Vagina (tissue), 2 donors: ENCODE data around the gene HOXA1. TPM values are rescaled to one million over a fixed set of nuclear protein-coding genes. Genes with fewer than 3 reads are reported as not detected.

Experiments
- DNase-seq, 2 donors: peaks; one replicate each; pipeline ENCODE4 v3.0.0-alpha.2; 2017; ENCODE audit errors: extremely low spot score in 2 of 2
- H3K27ac ChIP-seq: fragments of 200-600 bp; sonication (generic); one replicate; pipeline ENCODE4 v1.5.1; 2019
- H3K27me3 ChIP-seq: fragments of 200-600 bp; sonication (generic); one replicate; pipeline ENCODE4 v1.5.1; 2019
- H3K36me3 ChIP-seq, 2 donors: fragments of 200-600 bp; sonication (generic); one replicate each; pipeline ENCODE4 v1.5.1; 2017 to 2019
- H3K4me1 ChIP-seq: fragments of 200-600 bp; sonication (generic); one replicate; pipeline ENCODE4 v1.5.1; 2019
- H3K4me3 ChIP-seq, 2 donors: fragments of 200-600 bp; sonication (generic); 1 replicate in 1 of 2; 2 replicates in 1 of 2; pipeline ENCODE4 v1.5.1; 2016 to 2019
- H3K9me3 ChIP-seq: fragments of 200-600 bp; sonication (generic); one replicate; pipeline ENCODE4 v1.5.1; 2019
- CTCF ChIP-seq, 3 experiments: fragments of 450-650 bp in 2 of 3; fragments of 200-600 bp in 1 of 3; sonication (generic) in 1 of 3; IDR thresholded peaks; one replicate each; pipeline ENCODE4 v1.5.1; 2017 to 2019; ENCODE audit warnings: antibody characterized with exemption in 3 of 3, mild to moderate bottlenecking in 2 of 3, moderate library complexity in 2 of 3
- POLR2A ChIP-seq, 2 donors: fragments of 450-650 bp; IDR thresholded peaks; one replicate each; pipeline ENCODE4 v1.6.1; 2017; ENCODE audit warnings: antibody characterized with exemption in 2 of 2, mild to moderate bottlenecking in 2 of 2, moderate library complexity in 2 of 2
- POLR2AphosphoS5 ChIP-seq, 2 donors: sonication (generic); formaldehyde crosslinking; IDR thresholded peaks; one replicate each; pipeline ENCODE4 v1.9.0; 2017; ENCODE audit warnings: antibody characterized with exemption in 2 of 2, mild to moderate bottlenecking in 2 of 2, low read depth in 1 of 2; ENCODE audit not compliant: insufficient read depth in 1 of 2
- intact Hi-C: fragments of 100-400 bp; cut with DNase I; formaldehyde crosslinking; loops from one replicate; pipeline ENCODE4 v1.15.1; 2023
- total RNA-seq: library from RNA; depleted of rRNA; stranded (reverse); fragments of >200 nt; gene quantifications from one replicate; pipeline ENCODE4 v1.2.3, GENCODE V29; 2016

HOXA1 gene
- total RNA-seq, 1 donor from 2014 or later: 0.74 TPM

DNA sequence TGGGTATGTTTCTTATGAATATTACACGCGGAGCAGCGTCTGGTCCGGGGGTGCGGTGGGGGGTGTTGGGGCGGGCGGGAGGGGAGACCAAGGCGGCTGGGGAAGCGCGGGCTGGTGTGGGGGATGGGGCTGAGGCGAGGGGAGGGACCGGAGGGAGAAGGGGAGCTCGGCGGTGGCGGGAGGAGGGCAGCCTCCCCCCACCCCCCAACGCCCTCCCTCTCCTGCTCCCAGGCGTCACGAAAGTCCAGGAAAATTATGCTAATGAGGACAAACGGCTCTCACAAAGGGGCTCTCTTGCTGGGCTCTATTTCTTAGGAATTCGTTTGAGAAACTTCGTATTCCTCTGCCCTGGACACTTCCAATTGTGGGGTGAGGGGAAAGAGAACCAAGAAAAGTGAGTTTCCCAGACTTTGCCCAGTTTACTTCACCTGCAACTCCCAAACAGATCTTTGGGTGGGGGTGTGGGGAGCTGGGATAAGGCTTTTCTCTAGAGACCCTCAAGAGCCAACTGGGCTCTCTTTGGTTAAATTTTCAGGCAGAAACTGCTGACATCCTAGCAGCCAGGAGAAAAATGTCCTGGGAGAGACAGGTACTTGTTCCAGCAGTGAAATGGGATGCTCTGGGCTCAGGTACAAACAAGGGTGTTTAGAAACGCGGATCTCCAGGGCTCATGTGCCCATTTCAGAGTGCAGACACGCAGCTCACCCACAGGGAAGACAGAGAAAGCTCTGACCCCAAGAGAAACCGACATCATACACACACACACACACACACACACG is 18.4 kb upstream of the HOXA1 start:
- H3K9me3 ChIP-seq: no peaks in the 10 kb centered on the region
- no peaks in the 10 kb centered on the region for H3K36me3 ChIP-seq
- peak overlapping the region; percentile 50 to 53 for H3K4me3 ChIP-seq
- peak overlapping the region; percentile 75 for H3K27ac ChIP-seq
- no peaks in the 10 kb centered on the region for H3K27me3 ChIP-seq
- DNase-seq: peak in 1 of 2 donors; percentile 46
- H3K4me1 ChIP-seq: peaks cover 13% of the 10 kb centered on the region
- TF ChIP-seq CTCF (IDR thresholded peaks at IDR 0.05) (no peak), POLR2AphosphoS5 (IDR thresholded peaks at IDR 0.05; ENCODE audit: insufficient read depth in 1 of 2, low read depth in 1 of 2) (no peak)
- intact Hi-C loops: no loop called here

DNA sequence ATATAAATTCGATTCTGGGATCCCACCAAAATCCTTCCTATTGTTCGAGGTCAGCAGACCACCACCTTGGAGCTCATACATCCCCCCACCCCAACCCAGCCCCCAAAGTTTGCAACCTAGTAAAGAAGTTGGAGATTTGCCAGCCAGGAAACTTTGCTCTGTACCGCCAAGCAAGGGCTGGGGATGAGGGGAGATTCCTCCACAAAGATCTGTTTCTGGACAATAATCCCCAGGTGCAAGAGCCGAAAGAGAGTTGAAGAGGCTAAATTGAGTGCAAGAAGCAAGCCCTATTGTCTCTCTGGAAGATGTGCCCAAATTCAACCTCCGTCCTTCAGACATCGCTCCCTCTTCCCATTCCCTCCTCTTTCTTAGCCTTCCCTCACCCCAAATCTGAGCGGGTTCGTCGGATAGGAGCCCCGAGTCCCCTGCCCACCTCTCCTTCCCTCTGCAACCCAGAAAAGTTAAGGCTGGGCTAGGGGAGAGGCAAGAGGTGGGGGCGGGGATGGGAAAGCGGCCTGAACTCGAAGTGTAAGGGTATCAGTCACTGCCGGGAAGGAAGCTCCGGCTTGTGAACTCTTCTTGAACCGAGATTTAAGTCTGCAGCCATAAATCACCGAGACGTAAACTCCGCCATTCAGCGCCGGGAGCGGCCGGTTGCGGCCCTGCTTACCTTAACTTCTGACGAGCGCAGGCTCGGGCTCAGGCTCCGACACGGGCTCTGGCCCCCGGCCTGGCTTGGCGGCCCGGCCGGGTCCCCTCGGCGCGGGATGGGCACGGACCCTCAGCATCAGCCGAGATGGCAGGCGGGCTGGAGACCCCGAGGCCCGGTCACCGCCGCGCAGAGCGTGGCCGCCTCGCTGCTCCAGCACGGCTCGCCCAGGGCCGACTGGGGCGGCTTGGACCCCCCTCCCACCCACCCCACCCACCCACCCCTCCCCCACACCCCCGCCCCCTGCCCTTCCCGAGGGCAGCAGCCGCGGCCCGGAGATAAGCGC is 17.5 kb upstream of the HOXA1 start:
- no peak for DNase-seq
- TF ChIP-seq POLR2A (IDR thresholded peaks at IDR 0.05) (no peak), POLR2AphosphoS5 (IDR thresholded peaks at IDR 0.05; ENCODE audit: insufficient read depth in 1 of 2, low read depth in 1 of 2) (peak; percentile 22 to 48), CTCF (IDR thresholded peaks at IDR 0.05) (no peak)
- intact Hi-C loops: no loop called here
- H3K4me3 ChIP-seq: peak overlapping the region; percentile 50 to 53
- no peaks in the 10 kb centered on the region for H3K27me3 ChIP-seq
- no peaks in the 10 kb centered on the region for H3K9me3 ChIP-seq
- H3K27ac ChIP-seq: peak overlapping the region; percentile 75
- peaks cover 13% of the 10 kb centered on the region for H3K4me1 ChIP-seq
- H3K36me3 ChIP-seq: no peaks in the 10 kb centered on the region

GRCh38 chr7:27112361-27112760 is 16.6 kb upstream of the HOXA1 start:
- Histone ChIP-seq H3K27ac (no peak overlapping the region), H3K9me3 (no peaks in the 10 kb centered on the region), H3K4me3 (no peak overlapping the region), H3K4me1 (peaks cover 13% of the 10 kb centered on the region), H3K36me3 (no peaks in the 10 kb centered on the region), H3K27me3 (no peaks in the 10 kb centered on the region)
- no peak for DNase-seq
- no peak for TF ChIP-seq CTCF (IDR thresholded peaks at IDR 0.05)
- no peak for TF ChIP-seq POLR2A (IDR thresholded peaks at IDR 0.05)
- peak in 1 of 2 donors; percentile 19 for TF ChIP-seq POLR2AphosphoS5 (IDR thresholded peaks at IDR 0.05; ENCODE audit: insufficient read depth in 1 of 2, low read depth in 1 of 2)
- intact Hi-C loops: no loop called here

- Histone ChIP-seq H3K36me3 (no peaks in the 10 kb centered on the region), H3K9me3 (no peaks in the 10 kb centered on the region), H3K27ac (peak overlapping the region; percentile 1), H3K4me1 (peaks cover 13% of the 10 kb centered on the region), H3K27me3 (no peaks in the 10 kb centered on the region), H3K4me3 (no peak overlapping the region)
- DNase-seq: no peak
- TF ChIP-seq POLR2AphosphoS5 (IDR thresholded peaks at IDR 0.05; ENCODE audit: insufficient read depth in 1 of 2, low read depth in 1 of 2): no peak
- no peak for TF ChIP-seq POLR2A (IDR thresholded peaks at IDR 0.05)
- no peak for TF ChIP-seq CTCF (IDR thresholded peaks at IDR 0.05)
- intact Hi-C loops: no loop called here
Observed at GRCh38 chr7:27111751-27112277, 16.0 kb upstream of the HOXA1 start.
